ENCODE data around the gene KHNYN. TPM values are rescaled to one million over a fixed set of nuclear protein-coding genes. Genes with fewer than 3 reads are reported as not detected.
"Not testable (repeated sequence)": the region's sequence is repeated elsewhere in the genome, so short reads cannot be mapped to it uniquely, and the experiment has no call there.

The KHNYN gene
- polyA plus RNA-seq, 1 donor from 2014 or later, result 0.53 TPM

- Histone ChIP-seq H3K27me3 (ENCODE audit: insufficient read depth, low read depth, low read length) (no peaks in the 10 kb centered on the region), H3K36me3 (ENCODE audit: insufficient read depth, low read length) (no peaks in the 10 kb centered on the region), H3F3A (ENCODE audit: insufficient read depth, low read length, poor library complexity, severe bottlenecking) (no peaks in the 10 kb centered on the region), H3K4me2 (ENCODE audit: low read length) (no peak overlapping the region), H2AFZ (ENCODE audit: low read depth, low read length) (no peak overlapping the region), H3K4me3 (ENCODE audit: low read length) (no peak overlapping the region), H3K9me2 (ENCODE audit: insufficient read depth, low read length) (no peaks in the 10 kb centered on the region), H3K79me2 (replicated peaks; ENCODE audit: insufficient read depth, low read length) (no peaks in the 10 kb centered on the region), H3K27ac (ENCODE audit: low read length) (no peak overlapping the region), H3K9me3 (ENCODE audit: low read length) (no peaks in the 10 kb centered on the region), H4K20me1 (ENCODE audit: insufficient read depth) (no peaks in the 10 kb centered on the region), H3K9ac (ENCODE audit: low read length) (no peak overlapping the region)
- TF ChIP-seq EZH2 (IDR thresholded peaks at IDR 0.05; ENCODE audit: borderline replicate concordance, insufficient read depth, low read length, poor library complexity, severe bottlenecking) (no peak), RAD21 (conservative IDR thresholded peaks at IDR 0.05) (no peak), POLR2AphosphoS5 (IDR thresholded peaks at IDR 0.05) (no peak), TAF1 (IDR thresholded peaks at IDR 0.05; ENCODE audit: low read depth) (no peak), MXI1 (conservative IDR thresholded peaks at IDR 0.05; ENCODE audit: poor library complexity, severe bottlenecking) (no peak), EP300 (conservative IDR thresholded peaks at IDR 0.05; ENCODE audit: poor library complexity, severe bottlenecking) (no peak), SMC3 (conservative IDR thresholded peaks at IDR 0.05; ENCODE audit: poor library complexity) (no peak), CTCF (IDR thresholded peaks at IDR 0.05; ENCODE audit: poor library complexity, severe bottlenecking) (no peak)
- TF ChIP-seq, protein P1, sequence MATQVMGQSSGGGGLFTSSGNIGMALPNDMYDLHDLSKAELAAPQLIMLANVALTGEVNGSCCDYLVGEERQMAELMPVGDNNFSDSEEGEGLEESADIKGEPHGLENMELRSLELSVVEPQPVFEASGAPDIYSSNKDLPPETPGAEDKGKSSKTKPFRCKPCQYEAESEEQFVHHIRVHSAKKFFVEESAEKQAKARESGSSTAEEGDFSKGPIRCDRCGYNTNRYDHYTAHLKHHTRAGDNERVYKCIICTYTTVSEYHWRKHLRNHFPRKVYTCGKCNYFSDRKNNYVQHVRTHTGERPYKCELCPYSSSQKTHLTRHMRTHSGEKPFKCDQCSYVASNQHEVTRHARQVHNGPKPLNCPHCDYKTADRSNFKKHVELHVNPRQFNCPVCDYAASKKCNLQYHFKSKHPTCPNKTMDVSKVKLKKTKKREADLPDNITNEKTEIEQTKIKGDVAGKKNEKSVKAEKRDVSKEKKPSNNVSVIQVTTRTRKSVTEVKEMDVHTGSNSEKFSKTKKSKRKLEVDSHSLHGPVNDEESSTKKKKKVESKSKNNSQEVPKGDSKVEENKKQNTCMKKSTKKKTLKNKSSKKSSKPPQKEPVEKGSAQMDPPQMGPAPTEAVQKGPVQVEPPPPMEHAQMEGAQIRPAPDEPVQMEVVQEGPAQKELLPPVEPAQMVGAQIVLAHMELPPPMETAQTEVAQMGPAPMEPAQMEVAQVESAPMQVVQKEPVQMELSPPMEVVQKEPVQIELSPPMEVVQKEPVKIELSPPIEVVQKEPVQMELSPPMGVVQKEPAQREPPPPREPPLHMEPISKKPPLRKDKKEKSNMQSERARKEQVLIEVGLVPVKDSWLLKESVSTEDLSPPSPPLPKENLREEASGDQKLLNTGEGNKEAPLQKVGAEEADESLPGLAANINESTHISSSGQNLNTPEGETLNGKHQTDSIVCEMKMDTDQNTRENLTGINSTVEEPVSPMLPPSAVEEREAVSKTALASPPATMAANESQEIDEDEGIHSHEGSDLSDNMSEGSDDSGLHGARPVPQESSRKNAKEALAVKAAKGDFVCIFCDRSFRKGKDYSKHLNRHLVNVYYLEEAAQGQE (IDR thresholded peaks at IDR 0.05; ENCODE audit: borderline replicate concordance), result no peak
Observed at GRCh38 chr14:24465805-24466204, 36.1 kb downstream of the KHNYN start.

- H4K20me1 ChIP-seq (ENCODE audit: insufficient read depth); H3K9me3 ChIP-seq (ENCODE audit: low read length); H3K9ac ChIP-seq (ENCODE audit: low read length); H3K79me2 ChIP-seq (replicated peaks; ENCODE audit: insufficient read depth, low read length); H3K9me2 ChIP-seq (ENCODE audit: insufficient read depth, low read length); H3K36me3 ChIP-seq (ENCODE audit: insufficient read depth, low read length); H3K27me3 ChIP-seq (ENCODE audit: insufficient read depth, low read depth, low read length); H3K27ac ChIP-seq (ENCODE audit: low read length); H3K4me2 ChIP-seq (ENCODE audit: low read length); H3K4me3 ChIP-seq (ENCODE audit: low read length); H3F3A ChIP-seq (ENCODE audit: insufficient read depth, low read length, poor library complexity, severe bottlenecking); H2AFZ ChIP-seq (ENCODE audit: low read depth, low read length): not testable (repeated sequence)
Observed at GRCh38 chr14:24470450-24470849, 40.7 kb downstream of the KHNYN start.

DNA sequence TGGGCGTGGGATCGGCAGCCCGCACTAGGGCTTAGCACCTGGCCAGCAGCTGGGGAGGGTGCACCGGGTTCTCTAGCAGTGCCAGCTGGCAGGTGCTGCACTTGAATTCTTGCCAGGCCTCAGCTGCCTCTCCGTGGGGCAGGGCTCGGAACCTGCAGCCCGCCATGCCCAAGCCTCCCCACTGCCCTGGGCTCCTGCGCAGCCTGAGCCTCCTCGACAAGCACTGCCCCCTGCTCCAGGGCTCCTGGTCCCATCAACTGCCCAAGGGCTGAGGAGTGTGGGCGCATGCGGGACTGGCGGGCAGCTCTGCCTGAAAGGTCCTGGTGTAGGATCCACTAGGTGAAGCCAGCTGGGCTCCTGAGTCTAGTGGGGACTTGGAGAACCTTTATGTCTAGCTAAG lies 43.5 kb downstream of the KHNYN start:
- H3K36me3 ChIP-seq (ENCODE audit: insufficient read depth, low read length), result no peaks in the 10 kb centered on the region
- no peaks in the 10 kb centered on the region for H3K79me2 ChIP-seq (replicated peaks; ENCODE audit: insufficient read depth, low read length)
- no peak overlapping the region for H2AFZ ChIP-seq (ENCODE audit: low read depth, low read length)
- no peak overlapping the region for H3K4me3 ChIP-seq (ENCODE audit: low read length)
- H4K20me1 ChIP-seq (ENCODE audit: insufficient read depth), result no peaks in the 10 kb centered on the region
- H3K4me2 ChIP-seq (ENCODE audit: low read length), result no peak overlapping the region
- H3K9me2 ChIP-seq (ENCODE audit: insufficient read depth, low read length), result no peaks in the 10 kb centered on the region
- H3K27ac ChIP-seq (ENCODE audit: low read length), result no peak overlapping the region
- H3K9ac ChIP-seq (ENCODE audit: low read length), result no peak overlapping the region
- no peaks in the 10 kb centered on the region for H3K9me3 ChIP-seq (ENCODE audit: low read length)
- H3K27me3 ChIP-seq (ENCODE audit: insufficient read depth, low read depth, low read length), result no peaks in the 10 kb centered on the region
- TF ChIP-seq SMC3 (conservative IDR thresholded peaks at IDR 0.05; ENCODE audit: poor library complexity) (no peak), EP300 (conservative IDR thresholded peaks at IDR 0.05; ENCODE audit: poor library complexity, severe bottlenecking) (no peak), EZH2 (IDR thresholded peaks at IDR 0.05; ENCODE audit: borderline replicate concordance, insufficient read depth, low read length, poor library complexity, severe bottlenecking) (no peak), POLR2AphosphoS5 (IDR thresholded peaks at IDR 0.05) (no peak), MXI1 (conservative IDR thresholded peaks at IDR 0.05; ENCODE audit: poor library complexity, severe bottlenecking) (no peak), CTCF (IDR thresholded peaks at IDR 0.05; ENCODE audit: poor library complexity, severe bottlenecking) (no peak), TAF1 (IDR thresholded peaks at IDR 0.05; ENCODE audit: low read depth) (no peak), RAD21 (conservative IDR thresholded peaks at IDR 0.05) (no peak)
- TF ChIP-seq, protein P1 (IDR thresholded peaks at IDR 0.05; ENCODE audit: borderline replicate concordance), result no peak
- no peaks in the 10 kb centered on the region for H3F3A ChIP-seq (ENCODE audit: insufficient read depth, low read length, poor library complexity, severe bottlenecking)

All from neural cell (in vitro differentiated cells).